CD4-positive, alpha-beta T cell treated with Interleukin-17A for 1 hour (primary cell): ENCODE results near the gene MIOX.

ENCODE experiments used
- DNase-seq: peaks from one replicate; pipeline ENCODE4 v3.0.0-alpha.2; 2020

The MIOX gene

DNA sequence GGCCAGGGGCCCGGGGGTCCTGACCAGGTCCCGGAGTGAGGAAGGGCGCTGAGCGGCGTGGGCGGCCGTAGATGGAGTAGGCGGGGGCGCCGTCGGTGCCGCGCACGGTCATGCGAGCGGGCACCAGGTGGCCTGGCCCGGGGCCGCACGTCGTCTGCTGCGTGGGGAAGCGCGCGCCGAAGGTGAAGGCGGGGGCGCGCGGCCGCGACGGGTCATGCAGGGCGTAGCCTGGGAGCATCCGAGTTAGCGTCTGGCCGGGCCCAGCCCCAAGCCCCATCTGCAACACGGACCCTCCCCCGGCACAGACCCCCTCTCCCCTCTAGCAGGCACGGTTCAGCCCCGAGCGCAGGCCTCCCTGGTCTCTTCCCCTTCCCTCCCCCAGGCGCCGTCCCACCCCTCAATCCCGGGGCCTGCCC lies 44.9 kb downstream of the MIOX start:
- peak; percentile 75 for DNase-seq

DNA sequence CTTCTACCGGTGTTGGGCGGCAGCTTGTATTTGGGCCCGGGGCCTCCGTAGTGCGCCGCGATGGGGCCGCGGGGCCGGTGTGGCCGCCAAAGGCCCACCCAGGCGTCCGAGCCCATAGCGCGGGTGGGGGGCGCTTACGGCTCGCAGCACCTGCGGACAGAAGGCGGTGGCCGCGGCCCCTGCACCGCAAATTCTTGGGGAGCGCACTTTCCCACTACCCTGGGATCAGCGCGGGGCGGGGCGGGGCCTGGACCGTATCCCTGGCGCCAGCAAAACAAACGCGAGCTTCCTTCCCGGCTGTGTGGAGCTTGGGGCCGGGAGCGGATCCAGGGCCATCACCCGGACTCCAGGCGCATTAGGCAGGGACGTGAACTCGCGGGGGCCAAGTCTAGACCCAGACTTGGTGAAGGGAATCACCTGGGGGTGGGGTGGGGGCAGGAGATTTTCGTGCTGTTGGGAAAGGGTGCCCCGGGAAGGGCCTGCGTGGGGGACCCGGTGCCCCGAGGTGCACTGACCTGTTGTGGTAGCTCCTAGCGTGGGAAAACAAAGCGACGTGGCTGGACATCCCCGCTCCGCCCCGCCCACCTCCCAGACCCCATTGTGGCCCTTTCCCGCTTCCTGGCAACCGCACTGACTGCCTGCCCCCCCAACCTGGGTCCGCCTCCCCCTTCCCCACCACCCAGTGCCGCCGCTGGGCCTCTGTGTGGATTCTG lies 45.5 kb downstream of the MIOX start:
- no peak for DNase-seq

DNA sequence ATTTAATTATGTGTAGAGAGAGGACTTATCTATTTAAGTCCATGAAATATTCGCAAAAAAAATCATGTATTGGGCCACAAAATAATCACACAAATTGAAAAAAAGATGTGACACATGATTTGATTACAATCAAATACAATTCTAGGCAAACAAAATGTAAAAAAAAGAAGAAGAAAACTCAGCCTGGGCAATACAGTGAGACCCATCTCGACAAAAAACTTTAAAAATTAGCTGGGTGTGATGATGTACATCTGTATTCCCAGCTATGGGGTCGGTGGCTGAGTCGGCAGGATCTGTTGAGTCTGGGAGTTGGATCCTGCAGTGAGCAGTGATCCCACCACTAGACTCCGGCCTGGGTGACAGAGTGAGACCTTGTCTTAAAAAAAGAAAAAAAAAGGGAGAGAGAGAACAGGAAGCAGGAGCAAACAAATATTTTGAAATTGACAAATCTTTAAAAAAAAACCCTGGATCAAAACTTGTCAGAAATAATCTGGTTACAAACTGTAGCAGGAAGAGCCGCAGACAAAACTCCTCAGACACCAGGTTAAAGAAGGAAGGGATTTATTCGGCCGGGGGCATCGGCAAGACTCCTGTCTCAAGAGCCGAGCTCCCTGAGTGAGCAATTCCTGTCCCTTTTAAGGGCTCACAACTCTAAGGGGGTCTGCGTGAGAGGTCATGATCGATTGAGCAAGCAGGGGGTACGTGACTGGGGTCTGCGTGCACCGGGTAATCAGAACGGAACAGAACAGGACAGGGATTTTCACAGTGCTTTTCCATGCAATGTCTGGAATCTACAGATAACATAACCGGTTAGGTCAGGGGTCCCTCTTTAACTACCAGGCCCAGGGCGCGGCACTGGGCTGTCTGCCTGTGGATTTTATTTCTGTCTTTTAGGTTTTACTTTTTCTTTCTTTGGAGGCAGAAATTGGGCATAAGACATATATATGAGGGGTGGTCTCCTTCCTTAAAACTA lies 46.5 kb downstream of the MIOX start:
- no peak for DNase-seq

DNA sequence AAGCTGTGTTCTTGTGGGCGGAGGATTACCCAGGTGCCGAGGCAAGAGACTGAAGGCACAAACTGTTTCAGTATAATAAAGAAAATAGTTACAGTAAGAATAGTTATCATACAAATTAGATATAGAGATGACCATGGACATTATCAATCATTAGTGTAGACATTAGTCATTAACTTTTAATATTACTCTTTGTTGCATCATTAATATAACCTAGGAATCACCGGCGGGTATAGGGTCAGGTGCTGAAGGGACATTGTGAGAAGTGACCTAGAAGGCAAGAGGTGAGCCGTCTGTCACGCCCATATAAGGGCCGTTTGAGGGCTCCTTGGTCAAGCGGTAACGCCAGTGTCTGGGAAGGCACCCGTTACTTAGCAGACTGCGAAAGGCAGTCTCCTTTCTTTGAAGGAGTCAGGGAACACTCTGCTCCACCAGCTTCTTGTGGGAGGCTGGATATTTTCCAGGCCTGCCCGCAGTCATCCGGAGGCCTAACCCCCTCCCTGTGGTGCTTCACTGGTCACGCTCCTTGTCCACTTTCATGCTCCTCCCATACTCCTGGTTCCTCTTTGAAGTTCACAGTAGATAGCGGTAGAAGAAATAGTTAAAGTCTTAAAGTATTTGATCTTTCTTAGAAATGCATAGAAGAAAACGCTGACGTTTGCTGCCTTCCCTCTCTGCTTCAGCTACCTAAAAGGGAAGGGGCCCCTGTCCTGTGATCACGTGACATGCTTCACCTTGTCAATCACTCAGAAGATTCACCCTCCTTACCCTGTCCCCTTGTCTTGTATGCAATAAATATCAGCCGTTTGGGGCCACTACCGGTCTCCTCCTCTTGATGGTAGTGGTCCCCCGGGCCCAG lies 47.4 kb downstream of the MIOX start:
- peak; percentile 52 for DNase-seq

DNA sequence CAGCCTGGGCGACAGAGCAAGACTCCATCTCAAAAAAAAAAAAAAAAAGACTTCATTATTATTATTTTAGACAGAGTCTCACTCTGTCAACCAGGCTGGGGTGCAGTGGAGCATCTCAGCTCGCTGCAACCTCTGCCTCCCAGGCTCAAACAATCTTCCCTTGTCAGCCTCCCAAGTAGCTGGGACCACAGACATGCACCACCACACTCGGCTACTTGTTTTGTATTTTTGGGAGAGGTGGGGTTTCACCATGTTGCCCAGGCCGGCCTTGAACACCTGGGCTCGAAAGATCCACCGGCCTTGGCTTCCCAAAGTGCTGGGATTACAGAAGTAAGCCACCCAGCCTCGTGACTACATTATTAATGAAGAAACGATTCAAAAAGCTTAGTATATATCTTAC lies 48.5 kb downstream of the MIOX start:
- DNase-seq: no peak

DNA sequence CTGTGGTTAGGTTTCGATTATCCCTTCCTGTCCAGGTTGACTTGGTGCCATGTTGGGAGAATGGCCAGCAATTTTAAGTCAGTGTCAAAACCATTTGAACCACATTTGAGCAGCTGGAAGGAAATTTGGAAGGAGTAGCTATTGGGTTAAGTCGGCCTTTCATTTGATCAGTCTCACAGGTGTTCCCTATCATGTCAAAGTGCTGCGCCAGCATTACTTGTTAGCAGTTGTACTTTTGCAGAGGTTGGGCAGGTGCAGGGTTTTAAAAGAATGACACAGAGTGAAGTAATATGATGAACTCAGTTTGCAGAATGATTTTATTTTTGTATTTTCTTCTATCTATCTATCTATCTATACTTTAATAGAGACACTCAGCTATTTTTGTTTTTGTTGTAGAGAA lies 49.6 kb downstream of the MIOX start:
- no peak for DNase-seq

DNA sequence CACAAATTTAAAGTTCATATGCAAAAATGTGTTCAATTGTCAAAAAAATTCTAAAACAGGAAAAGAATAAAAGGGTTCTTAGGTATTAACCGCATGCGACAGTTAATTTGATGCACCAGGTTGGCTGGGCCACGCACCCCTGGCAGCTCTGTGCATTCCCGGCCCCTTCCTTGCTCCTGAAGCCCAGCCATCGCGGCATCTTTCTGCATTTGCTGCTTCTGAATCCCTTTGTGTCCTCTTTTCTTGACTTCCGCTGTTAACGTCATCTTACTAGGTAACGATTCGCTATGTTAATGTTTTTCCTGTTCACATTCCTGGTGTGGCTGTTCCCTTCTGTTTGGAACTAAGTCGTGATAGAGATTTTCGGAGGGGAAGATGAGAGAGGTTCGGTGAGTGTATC lies 51.1 kb downstream of the MIOX start:
- DNase-seq: no peak
